RCC 7860 (cell line): ENCODE results near the gene WNT16.

Experiments
- DNase-seq: peaks from one replicate; pipeline ENCODE4 v3.0.0-alpha.2; 2015; ENCODE audit warnings: low spot score
- FAIRE-seq: peaks from 2 replicates; lab custom pipeline; 2012; peaks lifted over from hg19 to GRCh38; lab: Jason Lieb, UNC

Gene WNT16

DNA sequence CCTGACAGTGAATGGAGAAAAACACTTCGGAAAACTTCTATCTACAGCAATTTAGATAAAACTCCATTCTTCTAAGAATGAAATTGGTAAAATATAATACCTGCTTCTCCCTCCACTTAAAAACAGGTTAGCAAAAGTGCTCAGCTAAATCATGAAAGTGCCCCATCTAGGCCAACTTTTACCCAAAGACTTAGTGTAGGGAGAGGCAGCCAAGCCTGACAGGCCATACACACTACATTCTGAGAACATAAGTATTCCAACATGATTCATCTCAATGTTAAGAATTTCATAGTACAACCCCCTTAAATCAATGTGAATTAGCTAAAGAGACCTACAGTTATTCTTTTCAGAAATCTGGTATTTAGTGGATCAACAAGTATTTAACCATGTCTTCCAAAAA, 60.1 kb downstream of the WNT16 start:
- DNase-seq: peak; percentile 27
- peak; percentile 85 for FAIRE-seq

DNA sequence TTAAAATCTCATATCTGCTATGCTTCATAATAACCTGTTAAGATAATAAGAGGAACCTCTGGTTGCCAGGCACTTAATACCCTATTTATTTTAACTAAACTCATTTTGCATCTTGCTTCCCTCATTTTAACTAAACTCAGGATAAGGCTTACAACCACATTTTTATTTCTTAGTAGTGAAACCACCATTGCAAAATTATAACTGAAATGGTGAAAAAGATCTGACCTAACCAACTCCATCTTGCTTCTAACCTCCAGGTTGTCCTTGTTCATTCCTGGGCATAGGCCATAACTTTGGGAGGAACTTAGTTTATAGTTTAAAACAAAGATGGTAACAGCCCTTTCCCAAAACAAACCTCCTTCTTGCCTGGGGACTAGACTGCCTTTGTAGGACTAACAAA, 61.3 kb downstream of the WNT16 start:
- DNase-seq: no peak
- FAIRE-seq: no peak

DNA sequence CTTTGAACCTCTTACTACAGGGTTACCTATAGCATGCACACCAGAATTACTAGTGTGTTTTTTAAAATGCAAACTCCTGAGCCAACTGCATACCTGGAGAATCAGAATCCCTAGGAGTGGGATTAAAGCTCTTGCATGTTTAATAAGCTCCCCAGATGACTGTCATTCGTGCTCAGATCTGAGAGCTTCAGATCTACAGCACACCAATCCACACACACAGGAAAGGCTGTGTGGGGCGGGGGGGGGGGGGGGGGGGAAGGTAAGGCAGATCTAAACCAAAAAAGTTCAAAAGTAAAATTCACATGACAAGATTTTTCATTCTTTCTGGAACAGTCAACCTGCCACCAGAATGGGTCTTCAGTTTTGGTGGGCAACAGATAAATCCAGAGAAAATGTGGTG, 61.8 kb downstream of the WNT16 start:
- DNase-seq: no peak
- FAIRE-seq: no peak
